CD4-positive, alpha-beta T cell treated with Interleukin-6 at 100 ng/mL for 8 hours (primary cell): ENCODE measurements around the gene FBXO28.
"Not testable (repeated sequence)": the region's sequence is repeated elsewhere in the genome, so short reads cannot be mapped to it uniquely, and the experiment has no call there.

Experiments used
- DNase-seq: peaks from one replicate; pipeline ENCODE4 v3.0.0-alpha.2; 2020; ENCODE audit warnings: mixed read lengths, low spot score

FBXO28 gene, protein sequence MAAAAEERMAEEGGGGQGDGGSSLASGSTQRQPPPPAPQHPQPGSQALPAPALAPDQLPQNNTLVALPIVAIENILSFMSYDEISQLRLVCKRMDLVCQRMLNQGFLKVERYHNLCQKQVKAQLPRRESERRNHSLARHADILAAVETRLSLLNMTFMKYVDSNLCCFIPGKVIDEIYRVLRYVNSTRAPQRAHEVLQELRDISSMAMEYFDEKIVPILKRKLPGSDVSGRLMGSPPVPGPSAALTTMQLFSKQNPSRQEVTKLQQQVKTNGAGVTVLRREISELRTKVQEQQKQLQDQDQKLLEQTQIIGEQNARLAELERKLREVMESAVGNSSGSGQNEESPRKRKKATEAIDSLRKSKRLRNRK

DNA sequence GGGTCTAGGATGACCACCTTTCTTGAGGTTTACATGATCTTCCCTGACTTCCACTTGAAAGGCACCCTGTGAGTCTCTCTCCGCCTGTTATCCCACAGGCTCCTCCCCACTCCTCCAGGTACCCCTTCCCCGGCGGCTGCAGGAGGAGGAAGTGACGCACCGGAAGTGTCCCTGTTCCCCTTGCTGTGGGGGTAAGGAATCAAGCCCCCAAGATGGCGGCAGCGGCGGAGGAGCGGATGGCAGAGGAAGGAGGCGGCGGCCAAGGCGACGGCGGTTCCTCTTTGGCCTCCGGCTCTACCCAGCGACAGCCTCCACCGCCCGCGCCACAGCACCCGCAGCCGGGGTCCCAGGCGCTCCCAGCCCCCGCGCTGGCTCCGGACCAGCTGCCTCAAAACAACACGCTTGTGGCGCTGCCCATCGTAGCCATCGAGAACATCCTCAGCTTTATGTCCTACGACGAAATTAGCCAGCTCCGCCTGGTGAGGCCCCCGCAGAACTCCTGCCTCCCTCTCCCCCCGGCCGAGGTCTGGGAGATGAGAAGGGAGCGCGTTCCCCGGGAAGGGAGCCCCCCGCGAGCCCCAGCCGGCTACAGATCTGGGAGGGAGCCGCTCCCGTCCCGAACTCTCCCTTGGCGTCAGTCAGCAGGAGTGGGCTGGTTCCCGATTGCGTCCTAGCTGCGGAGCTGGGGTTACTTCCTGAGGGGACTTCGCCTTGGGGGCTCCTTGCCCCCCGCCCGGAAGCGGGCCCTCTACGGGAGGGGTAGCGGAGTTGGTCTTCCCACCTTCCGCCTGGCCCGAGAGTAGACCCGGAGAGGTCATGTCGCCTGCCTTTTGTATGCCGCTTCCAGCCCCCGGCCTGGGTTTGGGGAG, at the start of gene FBXO28:
TSS of gene FBXO28 (plus strand) at position 194 of the 869 bp plus-strand sequence. CDS start at position 213, 19 bp downstream.
- peak; percentile 93 for DNase-seq

DNA sequence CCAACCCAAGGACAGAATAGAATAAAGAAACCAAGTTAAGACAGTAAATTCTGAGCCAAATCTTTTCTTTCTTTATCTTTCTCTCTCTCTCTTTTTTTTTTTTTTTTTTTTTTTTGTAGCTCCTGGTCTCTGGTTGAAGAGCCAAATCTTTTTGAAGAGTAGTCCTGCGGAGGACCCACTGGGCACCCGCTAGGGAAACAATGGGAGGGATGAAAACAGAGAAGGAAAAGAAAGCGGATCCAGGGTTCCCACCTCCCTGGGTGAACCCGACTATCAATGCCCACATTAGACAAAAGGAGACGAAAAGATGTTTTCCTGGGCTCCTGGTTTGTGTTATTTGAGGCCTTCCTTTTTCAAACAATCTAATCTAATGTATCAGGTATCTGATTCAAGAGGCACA, 49.8 kb upstream of the FBXO28 start:
- DNase-seq, result no peak

DNA sequence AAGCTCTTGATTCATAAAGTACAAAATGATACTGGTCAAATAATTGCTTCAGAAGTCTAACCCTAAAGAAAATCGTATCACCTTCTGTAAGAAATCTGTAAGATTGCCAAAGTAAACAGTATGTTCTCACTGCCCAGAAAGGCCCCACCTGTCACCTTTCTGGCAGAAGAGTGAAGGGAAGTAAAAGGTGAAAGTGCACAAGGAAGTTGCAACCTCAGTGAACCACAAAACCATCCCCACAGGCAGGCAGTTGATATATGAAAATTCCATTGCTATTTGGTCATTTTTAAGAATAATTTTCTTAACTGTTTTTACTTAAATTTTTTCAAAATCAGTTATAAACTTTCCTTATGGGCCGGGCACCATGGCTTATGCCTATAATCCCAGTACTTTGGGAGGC, 48.5 kb upstream of the FBXO28 start:
- DNase-seq, result peak; percentile 3

DNA sequence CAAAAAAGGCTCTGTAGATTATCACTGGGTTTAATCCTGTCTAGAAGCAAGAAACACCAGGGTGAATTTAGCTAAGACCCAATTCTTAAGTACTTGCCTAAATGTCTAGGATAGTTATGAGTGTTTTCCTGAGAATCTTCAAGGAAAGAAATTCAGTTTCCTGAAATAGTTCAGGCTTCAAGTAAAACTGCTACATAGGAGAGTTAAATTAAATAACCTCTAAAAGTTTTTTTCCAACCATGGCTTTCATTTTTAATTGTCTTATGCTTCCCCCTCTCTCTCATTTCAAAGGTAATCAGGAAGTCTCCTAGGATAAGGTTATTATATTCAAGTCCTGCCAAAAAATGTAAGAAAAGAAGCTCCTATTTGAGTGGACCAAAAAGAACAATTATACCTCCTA, 46.7 kb upstream of the FBXO28 start:
- no peak for DNase-seq

DNA sequence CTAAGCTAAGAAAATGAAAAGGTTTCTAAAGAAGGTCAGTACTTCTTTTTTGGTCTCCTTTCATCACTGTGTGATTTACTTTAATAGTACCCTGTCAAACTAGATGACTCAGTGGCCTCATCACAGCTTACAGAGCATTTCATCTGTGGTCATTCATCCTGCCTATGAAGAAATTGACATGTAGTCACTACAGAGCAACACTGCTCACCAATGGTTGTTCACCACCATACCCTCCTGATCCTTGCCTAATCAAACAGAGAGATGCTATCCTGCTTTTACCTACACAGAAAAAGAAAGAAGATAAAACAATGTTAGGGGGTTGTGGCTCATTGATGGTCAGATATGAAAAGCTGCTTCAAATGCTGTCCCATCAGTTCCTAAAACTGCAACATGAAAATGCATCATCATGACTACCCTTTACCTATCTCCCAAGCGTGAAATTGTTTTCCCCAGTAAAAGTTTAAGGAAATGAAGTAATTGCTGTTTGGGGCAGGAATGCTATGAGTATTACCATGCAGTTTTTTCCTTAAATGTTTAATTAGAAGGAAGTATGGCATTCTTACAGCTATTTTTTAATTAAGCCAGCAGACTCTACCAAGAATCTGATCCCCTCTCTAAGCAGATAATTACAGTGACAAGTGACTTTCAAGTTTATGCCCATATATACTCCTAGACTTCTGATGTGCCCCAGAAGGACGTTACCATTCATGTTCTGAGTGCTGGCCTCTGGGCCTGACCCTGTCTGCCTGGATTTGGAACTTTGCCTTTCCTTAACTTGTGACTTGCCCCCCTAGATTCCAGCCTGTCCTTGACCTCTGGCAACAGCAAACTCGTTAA, 46.1 kb upstream of the FBXO28 start:
- DNase-seq, result no peak

DNA sequence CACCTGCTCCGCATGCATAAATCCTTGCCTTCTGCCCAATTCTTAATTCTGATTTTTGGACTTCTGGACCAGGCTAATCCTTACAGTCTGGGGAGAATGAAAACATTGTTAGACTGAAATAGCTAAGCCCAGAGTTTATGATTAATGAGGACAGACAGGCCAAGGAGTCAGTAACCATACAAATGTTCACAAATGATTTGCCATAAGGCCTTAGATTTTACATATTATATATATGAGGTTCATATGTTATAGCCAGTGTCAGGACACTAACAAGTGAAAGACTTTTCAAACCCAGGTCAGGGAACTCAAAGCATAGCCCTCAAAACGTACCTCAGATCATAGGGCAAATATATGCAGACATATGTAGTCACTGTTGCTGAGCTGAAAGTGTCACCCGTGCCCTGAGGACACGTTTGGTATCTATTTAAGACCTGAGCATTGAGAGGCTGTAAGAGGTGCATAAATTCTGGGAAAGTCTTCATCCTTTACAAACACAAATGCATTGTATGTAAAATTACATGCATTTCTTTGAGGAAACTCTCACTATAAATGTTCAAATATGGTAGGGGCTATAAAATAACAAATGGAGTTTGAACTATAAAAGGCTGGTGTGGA, 45.3 kb upstream of the FBXO28 start:
- no peak for DNase-seq

DNA sequence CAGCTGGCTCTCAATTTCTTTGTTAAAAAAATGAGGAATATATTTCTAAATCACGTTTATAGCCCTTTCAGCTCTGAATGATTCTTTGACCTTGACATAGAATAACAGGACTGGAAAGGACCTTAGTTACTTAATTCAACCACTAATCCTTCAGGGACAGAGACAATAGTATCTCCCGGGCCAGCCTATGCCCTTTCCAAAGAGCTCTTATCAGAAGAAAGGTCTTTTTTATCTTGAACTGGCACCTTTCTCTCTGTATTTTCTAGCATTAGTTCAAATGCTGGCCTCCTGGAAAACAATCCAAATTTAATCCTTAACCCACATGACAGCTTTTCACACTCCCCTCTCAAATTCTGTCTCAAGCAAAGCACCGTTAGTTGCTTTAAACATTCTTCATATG, 44.8 kb upstream of the FBXO28 start:
- no peak for DNase-seq

DNA sequence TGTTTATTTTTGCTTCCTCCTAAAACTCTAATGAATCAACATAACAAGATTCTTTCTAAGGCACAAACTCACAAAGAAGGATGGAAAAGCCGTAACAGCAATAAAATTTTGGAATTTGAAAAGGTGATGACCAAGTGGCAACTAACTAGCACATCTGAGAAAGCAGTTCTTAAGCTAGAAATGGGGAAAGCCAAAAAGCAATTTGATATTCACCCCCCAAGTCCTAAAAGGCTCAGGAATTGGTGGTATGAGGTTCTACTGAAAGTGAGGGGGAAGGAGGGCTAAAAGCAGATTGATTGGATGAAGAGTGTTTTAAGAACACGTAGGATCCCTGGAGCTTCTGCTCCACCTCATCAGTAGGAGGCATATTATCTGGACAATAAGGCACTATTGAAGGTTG, 43.4 kb upstream of the FBXO28 start:
- DNase-seq, result no peak

DNA sequence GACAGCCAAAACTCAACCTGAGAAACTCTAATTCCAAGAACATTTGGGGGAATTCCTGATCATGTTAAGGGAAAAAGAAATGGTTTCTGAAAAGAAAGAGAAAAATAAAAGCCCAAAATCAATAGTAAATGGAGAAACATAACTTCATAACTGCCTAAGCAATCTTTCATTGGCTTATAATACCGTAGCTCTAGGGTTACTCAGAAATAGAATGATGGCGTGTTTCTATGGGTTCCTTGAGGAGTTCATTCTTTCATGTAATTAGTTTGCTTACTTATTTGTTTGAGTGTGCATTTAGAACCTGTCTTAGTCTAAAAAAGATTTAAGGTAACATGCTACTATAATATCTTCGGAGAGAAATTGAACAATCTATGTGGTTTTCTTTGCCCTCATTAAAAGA, 37.5 kb upstream of the FBXO28 start:
- DNase-seq, result no peak

DNA sequence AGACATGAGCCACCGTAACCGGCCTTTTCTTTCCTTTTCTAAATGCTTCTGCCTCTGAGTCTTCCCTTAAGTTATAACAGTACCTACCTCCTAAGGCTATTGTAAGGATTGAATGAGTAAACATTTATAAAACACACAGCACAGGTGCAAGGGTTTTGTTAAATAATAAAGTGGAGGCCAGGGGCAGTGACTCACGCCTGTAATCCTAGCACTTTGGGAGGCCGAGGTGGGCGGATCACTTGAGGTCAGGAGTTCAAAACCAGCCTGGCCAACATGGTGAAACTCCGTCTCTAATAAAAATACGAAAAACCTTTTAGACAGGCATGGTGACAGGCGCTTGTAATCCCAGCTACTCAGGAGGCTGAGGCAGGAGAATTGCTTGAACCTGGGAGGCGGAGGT, 34.3 kb upstream of the FBXO28 start:
- DNase-seq, result not testable (repeated sequence)

DNA sequence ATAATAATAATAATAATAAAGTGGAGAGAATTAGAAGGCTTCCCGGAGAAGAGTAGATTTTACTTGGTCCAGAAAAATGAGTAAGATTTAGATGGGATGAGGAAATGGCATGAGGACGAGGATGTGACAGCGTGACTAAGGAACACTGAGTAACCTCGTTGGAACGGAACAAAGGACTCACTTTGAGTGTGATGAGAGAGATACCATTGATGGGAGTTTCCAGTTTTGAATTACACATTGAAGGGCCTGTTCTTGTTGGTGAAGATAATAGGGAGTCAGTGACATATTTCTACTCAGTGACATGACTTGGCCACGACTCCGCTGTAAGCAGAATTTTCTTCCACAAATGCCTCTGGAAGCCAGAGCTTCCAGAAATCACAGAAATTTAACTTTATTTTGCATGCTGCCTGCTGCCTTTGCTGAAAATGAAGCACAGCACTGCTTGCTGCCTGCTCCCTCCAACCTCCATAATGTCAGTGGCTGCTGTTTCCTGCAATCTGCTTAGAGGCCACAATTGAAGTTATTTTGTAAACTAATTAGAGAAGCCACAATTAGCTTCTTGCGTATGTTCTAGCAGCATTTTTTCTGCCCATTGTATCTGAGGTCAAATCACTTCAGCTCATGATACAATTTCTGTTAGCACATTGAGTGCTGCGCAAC, 33.7 kb upstream of the FBXO28 start:
- DNase-seq, result no peak

DNA sequence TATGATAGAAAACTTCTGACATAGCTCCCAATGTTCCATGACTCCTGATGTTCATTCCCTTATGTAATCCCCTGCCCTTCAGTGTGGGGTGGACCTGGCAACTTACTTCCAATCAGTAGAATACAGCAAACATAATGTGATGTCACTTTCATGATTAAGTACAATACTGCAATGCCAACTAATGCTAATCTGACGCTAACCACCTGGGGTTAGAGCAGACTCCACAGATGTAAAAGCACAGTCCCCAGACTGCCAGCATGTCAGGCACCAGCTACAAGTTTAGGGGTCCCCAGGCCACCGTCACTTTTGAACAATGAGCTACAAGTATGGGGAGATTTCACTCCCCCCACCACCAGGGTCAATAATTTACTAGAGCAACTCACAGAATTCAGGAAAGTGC, 32.3 kb upstream of the FBXO28 start:
- no peak for DNase-seq

DNA sequence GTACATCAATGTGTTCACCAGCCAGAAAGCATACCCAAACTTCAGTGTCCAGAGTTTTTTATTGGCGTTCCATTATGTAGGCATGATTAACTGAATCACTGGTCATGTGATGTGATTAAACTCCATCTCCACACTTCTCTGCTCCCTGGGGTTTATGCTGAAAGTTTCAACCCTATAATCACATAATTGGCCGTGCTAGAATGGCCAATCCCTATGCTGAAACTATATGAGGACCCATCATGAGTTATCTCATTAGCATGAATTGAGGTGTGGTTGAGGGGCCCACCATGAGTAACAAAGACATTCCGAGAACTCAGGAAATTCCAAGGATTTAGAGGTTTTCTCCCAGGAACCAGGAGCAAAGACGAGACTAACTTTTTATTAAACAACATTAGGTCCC, 31.8 kb upstream of the FBXO28 start:
- DNase-seq, result no peak

DNA sequence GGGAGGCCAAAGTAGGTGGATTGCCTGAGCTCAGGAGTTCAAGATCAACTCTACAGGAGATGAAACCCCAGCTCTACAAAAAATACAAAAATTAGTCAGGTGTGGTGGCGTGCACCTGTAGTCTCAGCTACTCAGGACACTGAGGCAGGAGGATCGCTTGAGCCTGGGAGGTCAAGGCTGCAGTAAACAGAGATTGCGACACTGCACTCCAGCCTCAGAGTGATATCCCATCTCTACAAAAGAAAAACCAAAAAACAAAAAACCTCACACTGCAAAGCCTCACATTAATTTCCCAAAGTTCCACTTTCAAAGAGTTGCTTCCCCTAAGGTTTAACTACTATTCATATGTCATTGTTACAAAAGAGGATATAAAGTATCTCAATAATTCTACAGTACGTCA, 29.0 kb upstream of the FBXO28 start:
- DNase-seq, result no peak

DNA sequence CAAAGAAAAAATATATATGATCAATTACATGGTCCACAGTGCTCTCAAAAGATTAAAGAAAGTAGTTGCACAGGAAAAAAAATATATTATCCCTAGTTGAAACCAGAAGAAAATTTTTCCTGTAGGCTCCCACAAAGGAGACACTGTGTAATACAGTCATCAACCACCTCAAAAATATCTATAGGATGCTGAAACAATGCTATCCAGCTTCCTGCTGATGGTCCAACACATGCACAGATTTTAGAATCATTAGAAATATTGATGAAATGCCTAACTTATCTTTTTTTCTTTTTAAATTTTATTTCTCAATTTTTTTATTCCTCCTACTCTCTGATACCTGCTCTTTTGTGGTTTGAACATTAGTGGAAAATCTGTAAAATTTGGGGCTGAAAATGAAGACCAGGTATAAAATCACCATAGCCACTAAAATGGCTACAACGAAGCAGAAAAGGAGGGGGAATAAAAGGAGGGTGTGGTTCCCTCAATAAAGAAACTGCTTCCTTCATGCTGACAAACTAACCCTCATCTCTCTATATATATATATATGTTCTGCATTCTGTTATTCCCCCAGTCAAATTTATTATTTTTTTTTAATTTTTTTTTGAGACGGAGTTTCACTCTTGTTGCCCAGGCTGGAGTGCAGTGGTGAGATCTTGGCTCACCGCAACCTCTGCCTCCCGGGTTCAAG, 28.3 kb upstream of the FBXO28 start:
- DNase-seq, result no peak

DNA sequence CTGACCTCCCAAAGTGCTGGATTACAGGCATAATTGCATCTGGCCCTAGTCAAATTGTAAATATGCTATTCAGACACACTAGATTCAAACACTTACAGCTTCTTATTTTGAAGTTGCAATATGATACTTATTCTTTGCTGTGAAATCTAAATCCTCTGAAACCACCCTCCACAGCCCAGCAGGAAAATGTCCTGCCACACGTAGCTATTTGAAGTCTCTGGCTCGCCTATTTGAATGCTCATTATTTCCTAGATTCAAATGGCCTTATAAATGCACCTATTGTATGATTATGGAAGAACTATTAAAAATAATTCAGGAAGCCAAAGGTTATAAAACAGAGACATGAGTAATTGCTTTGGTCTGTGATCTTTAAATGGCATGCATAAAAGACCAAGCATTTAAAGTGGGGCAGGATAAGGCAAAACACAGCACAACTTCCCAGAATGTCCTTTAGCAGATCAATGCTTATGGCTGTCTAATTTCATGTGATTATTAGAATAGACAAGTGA, 26.6 kb upstream of the FBXO28 start:
- no peak for DNase-seq

DNA sequence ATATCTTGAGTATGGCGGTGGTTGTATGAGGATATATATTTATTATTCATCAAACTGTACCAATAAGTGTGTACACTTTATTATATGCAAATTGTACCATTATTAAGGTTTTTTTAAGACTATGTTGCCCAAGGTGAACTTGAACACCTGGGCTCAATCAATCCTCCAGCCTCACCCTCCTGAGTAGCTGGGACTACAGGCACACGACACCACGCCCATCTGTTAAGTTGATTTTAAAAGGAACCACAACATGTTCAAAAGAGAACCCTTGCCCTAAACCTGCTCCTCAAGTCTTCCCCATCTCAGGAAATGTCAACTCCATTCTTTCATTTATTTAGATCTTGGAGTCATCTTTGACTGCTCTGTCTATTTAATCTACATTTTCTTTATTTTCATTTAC, 24.3 kb upstream of the FBXO28 start:
- DNase-seq, result no peak

DNA sequence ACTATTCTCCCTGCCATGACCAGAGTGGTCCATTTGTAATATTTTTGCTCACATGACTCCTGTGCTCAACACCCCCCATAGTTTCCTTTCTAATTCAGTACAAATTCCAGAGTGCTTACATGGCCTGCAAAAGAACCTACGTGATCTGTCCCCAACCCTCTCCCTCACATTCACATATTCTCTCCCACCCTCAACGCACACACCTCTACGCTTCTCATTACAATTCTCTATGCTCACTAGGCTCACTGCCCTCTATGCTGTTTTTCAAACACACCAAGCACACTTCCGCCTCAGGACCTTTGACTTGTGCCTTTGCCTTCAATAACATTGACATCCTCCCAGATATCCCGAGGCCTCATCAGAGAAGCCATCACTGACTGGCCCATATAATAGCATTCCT, 23.8 kb upstream of the FBXO28 start:
- no peak for DNase-seq

DNA sequence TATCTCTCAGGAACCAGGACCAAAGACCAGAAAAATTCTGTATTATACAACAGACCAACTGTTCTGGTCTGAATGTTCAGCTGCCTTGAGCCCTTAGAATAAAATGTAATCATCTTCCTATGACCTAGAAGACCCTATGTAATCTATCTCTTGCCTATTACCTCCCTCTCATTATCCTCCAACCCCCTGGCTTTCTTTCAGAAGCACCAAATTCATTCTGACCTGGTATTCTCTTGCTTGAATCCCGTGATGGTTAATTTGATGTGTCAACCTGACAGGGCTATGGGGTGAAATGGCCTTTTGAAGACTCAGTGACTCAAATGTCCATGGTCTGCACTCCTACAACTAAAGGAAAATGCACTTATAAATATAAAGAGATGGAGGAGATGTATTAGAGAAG, 21.8 kb upstream of the FBXO28 start:
- no peak for DNase-seq

DNA sequence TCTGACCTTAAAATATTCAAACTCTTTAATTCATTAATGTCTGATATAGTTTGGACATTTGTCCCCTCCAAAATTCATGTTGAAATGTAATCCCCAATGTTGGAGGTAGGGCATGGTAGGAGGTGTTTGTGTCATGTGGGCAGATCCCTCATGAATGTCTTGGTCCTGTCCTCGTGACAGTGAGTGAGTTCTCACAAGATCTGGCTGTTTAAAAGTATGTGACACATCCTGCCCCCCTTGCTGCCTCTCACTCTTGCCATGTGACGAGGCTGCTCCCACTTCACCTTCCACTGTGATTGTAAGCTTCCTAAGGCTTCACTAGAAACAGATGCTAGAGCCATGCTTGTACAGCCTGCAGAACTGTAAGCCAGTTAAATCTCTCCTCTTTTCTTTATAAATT, 21.3 kb upstream of the FBXO28 start:
- DNase-seq, result no peak

DNA sequence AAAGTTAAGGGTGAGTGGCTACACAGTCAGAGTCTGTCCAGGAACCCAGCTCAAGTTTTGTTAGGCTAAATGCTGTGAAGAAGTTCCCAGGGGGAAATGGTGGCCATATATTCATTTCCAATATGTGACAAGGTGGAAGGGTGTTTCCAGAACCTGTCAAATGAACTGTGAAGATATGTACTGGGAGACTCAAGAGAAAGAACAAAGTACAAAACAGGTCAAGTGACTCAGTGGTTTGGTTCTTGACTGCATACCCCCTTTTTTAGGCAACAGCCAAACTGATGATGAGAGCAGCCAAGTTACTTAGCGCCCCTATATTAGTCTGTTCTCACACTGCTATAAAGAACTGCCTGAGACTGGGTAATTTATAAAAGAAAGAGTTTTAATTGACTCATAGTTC, 18.6 kb upstream of the FBXO28 start:
- DNase-seq, result no peak
